Stimulated activated CD4-positive, alpha-beta T cell treated with anti-CD3 and anti-CD28 coated beads, TNF-alpha, amount 100 ng/mL, for 4 hours (primary cell): ENCODE measurements around the gene TMEM108.

Experiments
- DNase-seq, 3 experiments: peaks; one replicate each; pipeline ENCODE4 v3.0.0-alpha.2; 2020; ENCODE audit warnings: low read depth in 3 of 3

TMEM108 gene

DNA sequence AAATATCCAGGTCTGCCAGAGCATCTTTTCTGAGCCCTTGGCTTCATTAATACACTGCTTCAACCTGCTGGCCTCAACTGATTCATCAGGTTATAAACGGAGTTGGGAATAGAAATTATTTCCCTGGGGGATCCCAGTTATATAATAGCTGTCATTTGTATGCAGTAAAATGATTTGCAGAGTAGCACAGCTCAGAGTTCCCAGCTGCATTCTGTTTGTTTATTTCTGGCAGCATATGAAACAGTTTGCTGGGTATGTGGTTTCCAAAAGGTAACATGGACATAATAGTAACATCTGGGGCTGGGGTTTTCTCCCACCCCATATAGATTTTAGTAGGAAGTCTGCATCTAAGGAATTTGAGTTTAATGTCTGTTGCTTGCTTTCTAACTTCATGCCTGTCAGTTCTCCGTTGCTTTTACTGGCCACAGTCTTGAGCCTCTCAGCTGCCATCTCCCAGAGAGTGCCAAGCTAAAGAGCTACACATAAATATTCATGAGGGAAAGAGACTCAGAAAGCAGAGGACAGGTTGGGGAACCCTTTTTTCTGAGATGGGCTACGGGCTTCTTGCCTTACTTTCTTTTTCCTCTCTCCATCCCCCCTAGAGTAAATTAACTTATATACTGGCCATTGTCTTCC lies 124.6 kb downstream of the TMEM108 start:
- no peak for DNase-seq

DNA sequence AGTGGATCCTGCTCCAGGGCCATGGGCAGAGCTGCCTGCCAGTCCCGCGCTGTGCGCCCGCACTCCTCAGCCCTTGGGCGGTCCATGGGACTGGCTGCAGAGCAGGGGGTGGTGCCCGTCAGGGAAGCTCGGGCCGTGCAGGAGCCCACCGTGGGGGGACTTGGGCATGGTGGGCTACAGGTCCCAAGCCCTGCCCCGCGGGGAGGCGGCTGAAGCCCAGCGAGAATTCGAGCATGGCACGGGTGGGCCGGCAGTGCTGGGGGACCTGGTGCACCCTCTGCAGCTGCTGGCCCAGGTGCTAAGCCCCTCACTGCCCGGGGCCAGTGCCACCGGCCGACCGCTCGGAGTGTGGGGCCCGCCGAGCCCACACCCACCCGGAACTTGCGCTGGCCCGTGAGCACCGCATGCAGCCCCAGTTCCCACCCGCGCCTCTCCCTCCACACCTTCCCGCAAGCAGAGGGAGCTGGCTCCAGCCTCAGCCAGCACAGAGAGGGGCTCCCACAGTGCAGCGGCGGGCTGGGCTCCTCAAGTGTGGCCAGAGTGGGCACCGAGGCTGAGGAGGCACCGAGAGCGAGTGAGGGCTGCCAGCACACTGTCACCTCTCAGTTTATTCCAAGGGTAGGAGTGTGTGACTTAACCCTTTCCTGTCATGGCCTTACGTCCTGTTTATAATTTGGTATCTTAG lies 129.3 kb downstream of the TMEM108 start:
- no peak for DNase-seq

DNA sequence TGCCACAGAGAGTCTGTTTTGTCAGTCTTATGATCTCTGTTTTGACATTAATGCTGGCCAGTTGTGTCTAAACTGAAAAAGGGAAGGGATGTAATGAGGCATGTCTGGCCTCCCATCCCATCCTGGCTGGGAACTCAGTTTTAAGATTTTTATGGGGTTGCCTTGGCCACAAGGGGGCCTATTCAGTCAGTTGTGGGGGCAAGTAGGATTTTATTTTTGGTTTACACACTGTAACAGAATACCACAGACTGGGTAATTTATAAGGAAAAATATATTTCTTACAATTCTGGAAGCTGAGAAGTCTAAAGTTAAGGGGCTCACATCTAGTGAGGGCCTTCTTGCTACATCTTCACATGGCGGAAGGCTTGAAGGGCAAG lies 129.8 kb downstream of the TMEM108 start:
- no peak for DNase-seq

DNA sequence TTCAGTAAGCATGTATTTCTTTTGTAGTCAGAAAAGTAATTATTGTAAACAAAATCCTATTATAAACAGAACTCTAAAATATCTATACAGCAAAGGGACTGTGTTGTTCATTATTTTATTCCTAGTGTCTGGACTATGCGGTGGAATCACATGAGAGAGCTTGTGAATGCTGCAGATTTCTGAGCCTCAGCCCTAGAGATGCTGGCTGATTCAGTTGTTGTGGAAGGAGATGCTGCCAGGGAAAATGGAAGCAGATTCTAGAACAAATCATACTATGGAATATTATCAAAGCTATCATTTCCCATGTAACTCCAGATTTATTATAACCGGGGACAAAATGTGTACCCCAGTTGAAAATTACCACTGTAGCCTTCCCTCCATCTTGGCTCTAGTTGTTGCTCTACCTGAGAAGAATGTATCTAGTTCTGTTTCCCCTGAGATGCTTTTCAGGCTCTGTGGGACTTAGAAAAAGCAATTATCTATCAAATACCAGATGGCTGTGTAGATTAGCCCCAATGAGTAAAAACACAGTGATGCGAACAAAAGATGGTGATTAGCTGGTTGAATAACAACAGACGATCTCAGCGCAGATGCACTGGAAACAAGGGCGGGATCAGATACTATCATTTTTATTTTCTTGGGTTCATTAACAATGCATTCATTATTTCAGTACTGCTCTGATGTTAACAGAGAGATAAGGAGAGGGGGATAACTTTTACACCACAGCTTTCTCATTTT lies 131.3 kb downstream of the TMEM108 start:
- DNase-seq, result no peak

DNA sequence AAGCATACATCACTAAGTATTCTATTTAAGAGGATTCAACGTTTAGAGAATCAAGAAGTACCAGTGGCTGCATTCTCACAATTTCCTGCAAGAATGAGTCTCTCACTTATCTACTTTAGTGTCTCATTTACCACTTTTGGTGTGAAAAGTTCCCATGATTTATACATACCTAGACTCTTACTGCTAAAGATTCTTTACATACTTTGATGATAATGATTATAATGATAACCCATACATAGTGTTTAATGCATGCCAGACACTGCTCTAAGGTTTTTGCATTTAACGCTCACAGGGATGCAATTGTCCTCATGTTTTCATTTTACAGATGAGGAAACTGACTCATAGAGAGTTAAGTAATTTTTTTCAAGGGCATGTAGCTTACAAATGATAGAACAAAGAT lies 133.6 kb downstream of the TMEM108 start:
- no peak for DNase-seq

DNA sequence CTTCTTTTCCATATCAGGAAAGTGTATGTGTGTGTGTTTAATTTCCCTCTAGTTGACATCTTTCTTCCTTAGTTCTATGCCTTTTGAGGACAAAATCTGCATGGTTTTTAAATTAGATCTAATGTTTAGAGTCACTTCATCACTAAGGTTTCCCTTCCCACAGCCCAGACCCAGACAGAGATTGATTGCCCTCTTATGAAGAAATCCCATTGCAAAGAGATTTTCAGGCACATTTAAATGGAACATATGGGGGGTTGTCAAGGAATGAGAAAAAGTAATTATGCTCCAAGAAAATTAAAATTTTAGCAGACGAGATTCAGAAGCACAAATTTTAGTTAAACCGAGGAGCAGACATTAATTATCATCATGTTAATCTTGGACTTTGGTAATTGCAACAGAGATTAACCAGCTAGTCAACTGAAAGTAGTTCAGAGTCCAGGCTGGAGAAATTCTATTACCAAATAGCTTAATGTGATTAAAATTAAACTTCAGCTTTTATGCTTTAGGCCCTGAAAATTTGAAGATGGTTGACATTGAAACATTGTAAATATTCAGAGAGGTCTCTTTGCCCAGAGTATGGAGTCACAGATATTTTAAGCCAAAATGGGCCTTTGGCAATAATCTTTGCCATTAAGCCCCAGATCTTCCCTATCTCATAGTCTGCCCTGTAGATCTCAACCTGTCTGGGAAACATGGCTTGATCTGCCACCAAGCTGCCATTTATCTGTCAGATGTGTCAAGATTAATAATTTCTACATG lies 143.4 kb downstream of the TMEM108 start:
- DNase-seq, result no peak

DNA sequence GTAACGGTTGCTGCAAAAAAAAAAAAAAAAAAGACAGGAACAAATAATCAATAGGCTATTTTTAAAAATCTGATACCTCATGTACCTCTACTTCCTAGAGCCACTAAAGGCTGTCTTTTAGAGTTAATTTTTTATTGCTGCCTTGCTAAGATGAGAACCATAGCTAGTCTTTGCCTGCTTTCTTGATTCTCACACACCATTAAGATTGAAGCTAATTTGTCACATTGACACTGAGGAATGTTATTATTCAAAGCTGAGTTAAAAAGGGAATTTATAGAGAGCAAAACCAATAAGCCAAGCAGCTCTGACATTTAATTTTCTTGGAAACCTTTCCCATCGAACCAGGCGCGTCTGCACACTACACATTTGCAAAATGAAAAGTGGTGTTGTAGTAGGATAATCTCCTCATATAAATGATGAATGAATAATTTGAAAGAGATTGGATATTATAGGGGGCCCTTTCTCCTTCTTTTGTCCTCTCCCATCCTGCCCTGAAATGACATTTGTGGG lies 149.7 kb downstream of the TMEM108 start:
- no peak for DNase-seq

DNA sequence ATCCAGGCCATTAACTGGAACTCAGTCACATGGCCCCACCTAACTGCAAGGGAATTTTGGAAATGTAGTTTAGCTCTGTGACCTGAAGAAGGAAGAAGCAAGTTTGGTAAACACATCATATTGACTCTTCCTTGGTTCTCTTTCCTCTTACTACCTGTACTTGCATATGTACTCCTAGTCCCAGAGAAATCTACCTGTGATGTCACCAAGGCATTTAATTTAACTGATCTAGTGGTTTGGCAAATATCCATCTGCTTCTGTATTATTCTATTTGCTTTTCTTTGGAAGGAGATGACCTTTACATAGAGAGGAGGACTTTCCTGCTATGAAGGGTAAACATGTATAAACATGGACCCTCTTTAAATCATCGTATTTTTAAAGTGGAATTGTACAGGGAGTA lies 150.8 kb downstream of the TMEM108 start:
- no peak for DNase-seq

DNA sequence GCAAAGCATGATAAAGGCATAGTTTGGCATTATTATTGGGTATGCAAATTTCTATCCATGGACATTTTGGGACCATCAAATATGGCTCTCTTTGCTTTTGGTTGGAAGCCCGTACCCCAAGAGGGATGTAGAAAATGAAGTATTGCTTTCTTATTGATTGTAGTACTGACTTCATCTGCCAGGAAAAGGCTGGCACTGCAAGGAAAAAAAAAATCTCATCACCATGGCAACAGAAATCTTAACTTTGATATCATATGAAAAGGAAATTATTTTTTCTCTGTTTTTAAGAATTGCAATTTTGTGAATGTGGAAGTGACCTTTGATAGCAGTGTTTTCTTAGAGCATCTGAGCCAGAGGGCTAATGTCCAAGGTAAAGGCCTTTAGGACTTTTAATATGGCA lies 151.7 kb downstream of the TMEM108 start:
- no peak for DNase-seq

DNA sequence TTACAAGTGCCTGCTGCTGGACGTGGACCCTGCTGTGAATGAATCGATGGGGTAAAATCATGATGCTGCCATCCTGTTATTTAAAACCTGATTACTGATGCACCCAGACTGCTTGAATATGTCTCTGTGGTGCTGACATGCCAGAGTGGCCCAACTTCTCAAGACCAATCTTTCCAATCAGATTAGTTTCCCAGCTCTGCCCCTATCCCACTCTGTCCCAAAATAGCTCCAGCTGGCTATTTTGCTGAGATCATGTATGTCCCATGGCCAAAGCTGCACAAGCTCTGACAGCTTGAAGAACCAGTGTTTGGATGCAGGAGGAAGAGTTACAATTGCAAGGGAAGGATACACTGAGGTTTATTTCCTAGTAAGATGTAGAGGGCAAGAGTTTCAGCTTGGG lies 153.6 kb downstream of the TMEM108 start:
- DNase-seq, result no peak

DNA sequence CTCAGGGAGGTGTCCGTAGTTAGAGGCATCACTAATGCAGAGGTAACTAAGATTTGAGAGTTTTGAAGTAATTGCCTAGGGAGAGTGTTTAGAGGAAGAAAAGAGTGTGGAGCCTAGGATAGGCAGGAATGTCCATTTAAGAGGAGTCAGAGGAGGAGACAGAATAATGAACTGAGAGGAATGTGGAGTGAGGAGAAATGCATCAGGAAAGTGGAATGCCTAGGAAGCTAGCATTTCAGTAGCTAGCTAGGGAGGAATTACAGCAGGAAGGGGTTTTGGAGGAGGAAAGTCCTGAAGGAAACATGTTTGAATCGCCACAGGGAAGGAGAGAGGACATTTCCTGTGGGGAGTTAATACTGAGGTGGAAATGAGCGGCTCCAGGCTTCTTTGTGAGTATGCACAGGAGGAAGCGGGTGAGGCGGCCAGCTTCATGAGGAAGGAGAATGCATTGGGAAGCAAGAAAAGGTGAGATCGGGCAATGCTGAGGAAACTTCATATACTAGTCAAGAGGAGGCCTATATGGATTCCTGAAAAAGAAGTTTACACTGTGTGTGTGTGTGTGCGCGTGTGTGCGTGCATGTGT lies 154.3 kb downstream of the TMEM108 start:
- no peak for DNase-seq

DNA sequence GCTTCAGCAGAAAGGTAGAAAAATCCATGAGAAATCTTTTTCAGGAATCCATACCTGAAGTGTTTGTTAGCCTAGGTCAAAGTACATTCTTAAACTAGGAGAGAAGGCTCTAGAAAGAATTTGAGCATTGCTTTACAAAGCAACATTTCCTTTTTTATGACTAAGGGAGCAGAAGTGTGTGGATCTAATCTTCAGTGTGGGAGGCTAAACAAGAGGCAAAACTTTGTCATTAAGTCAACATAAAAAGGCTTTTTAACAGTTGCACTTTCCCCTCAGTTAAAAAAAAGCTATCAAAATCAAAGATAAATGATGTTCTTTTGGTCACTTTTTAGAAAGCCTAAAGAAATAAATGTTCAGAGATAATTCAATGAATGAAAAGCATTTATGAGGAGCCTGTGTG lies 154.8 kb downstream of the TMEM108 start:
- no peak for DNase-seq

DNA sequence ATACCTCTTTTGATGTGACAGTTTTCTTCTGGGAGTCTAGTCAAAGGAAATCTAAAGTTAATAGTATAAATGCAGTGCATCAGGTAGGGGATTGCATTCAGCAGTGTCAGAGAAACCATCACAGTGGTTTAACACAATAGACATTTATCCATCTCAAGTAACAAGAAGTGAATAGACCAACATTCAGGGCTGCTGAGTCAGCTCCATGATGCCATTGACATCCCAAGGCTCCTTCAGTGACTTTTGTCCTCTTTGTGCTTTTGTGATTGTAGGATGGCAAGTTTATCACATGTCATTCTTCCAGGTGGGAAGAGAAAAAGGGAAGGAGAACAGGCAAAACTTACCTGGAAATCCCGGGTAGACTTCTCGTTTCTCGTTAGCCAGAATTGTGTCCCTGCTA lies 158.3 kb downstream of the TMEM108 start:
- no peak for DNase-seq

DNA sequence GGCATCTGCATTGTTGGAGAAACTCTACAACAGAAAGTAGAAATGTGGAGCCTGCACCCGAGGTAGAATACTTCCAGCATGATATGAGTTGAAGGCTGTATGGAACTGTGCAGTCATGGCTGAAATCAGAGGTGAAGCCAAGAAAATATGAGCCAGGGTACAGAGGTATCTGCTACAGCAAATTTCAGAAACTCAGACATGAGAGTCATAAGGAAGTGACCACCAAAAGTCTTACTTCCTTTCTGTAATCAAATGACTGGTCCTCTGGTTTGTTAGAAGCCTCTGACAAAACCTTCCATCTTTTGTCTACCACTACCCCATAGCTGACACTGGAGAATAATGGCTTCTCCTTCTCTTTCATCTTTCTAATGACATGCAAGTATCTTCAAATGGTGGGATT lies 159.4 kb downstream of the TMEM108 start:
- no peak for DNase-seq

DNA sequence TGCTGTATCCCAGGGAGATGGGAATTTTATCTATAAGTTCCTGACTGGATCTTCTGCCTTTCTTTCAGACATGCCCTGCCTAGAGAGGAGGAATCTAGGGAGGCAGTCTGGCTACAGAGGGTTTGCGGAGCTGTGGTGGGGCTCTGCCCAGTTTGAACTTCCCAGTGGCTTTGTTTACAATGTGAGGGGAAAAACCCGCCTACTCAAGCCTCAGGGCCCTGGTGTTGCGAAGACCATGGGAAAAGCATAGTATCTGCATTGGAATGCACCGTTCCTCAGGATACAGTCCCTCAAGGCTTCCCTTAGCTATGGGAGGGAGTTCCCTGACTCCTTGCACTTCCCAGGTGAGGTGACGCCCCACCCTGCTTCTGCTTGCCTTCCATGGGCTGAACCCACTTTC lies 168.7 kb downstream of the TMEM108 start:
- DNase-seq, result no peak

DNA sequence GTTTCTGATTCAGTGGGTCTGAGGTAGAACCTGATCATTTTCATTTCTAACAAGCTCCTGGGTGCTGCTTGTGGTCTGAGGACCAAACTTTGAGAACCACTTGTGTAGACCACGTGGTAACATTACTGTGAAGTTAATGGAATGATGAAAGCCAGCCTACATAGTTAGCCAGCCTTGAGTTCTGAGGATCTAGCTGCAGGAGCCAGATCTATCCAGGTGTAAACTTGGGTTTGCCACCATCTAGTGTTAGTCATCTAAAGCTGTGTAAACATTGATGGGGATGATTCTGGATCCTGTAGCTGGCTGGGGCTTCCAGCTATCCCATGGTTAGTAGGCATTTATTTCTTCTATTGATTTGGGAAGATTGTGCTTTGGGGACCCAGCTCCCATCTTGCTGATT lies 170.0 kb downstream of the TMEM108 start:
- DNase-seq, result no peak

DNA sequence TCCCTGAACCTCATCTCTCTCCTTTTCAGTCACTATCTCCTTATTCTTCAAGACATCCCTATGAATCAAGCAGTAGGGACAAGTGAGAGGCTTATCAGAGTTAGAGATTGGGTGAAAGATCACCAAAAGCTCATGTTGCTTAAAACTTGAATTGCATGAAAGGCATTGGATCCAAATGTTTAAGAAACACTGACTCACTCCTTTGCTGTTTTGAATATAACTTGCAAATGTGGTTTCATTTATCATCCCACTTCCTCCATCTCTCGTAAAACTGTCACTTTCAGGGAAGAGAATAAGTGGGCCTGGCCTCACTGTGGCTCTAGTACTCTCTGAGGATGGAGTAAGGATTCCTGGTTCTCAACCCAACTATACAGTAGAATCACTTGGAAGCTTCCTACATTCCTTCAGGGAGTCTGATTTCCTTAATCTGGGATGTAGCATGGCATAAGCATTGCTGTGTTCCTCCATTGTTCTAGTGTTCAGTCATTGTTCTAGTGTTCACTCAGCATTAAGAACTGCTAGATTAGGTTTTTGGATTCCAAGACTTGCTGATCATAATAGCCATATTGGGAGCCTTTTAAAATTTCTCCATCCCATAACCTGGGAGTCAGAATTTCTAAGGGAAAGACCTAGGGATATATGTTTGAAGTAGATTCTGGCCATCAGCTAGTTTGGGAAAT lies 171.8 kb downstream of the TMEM108 start:
- DNase-seq, result no peak

DNA sequence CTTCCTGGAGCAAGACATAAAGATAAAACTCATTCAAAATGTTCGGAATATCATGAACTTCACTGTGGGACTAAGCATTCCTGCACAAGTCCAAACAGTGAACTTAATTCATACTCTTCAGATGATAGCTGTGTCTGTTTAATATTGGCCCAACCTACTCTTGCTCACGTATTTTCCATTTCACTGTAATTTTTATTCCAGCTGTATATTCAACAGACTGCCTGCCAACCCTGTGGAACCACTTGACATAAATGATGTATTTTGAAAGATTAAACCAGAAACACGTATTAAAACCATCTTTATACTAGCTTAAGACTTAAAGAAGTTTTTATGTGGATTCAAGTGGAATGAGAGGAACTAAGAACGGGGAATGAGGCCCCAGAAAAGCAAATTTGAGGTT lies 172.5 kb downstream of the TMEM108 start:
- DNase-seq, result no peak

DNA sequence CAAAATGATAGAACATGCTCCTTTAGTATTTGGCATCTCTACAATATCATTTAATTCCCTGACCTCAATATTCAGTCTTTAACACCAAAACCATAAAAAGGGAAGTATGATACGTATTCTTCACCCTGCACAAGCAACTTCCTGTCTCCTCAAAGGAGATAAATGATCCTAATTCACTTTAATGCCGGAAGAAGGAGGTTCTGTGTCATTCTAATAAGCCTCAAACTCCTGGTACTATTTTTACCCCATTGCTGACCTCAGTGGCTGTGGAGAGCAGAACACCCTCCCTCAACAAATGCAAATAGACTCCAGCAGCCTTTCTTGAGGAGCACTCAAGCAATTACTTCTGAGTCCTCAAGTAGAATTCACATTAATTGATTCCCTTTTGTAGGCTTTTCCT lies 173.3 kb downstream of the TMEM108 start:
- no peak for DNase-seq

DNA sequence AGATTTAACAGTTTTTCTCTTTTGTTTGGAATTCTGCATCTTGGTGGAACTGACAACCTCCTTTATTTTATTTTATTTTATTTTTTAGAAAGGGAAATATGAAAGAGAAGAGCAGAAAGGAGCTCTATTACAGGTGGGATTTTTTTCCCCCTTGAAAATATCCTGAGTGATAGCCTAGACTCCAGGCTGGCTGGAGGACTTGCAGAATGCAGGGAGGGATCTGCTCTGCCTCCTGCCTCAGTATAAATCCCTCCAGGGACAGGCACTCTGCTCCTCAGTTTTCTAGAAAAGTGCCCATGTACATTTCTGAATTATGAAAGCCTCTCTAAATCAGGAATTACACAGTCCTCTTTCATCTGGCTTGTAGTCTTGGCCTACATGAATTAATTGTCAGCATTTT lies 173.7 kb downstream of the TMEM108 start:
- no peak for DNase-seq

DNA sequence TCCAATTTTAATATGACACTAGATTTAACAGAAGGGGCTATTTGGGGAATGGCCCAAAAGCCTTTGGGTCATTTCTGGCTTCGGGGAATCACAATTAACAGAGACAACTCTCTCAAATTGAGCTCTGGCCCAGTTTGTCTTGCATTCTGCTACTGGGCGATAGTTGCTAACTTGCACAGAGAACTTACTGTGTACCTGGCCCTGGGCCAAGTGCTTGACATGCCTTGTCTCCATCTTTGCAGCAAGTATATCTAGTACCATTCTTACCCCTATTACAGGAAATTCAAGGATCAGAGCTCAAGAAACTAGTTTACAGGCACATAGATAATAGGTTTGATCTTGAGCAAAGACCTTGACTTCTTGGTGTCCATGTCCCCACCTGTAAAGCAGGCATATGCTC lies 175.7 kb downstream of the TMEM108 start:
- no peak for DNase-seq
